HG03025 (cell line): Measurements from ENCODE around the gene CFAP157.

ENCODE experiments used
- ATAC-seq: cut with Tn5 transposase; IDR thresholded peaks from one replicate; pipeline ENCODE4 v1.9.1; 2021; ENCODE audit warnings: mild to moderate bottlenecking, moderate library complexity; ENCODE audit not compliant: unreplicated experiment, low FRiP score

Gene CFAP157

DNA sequence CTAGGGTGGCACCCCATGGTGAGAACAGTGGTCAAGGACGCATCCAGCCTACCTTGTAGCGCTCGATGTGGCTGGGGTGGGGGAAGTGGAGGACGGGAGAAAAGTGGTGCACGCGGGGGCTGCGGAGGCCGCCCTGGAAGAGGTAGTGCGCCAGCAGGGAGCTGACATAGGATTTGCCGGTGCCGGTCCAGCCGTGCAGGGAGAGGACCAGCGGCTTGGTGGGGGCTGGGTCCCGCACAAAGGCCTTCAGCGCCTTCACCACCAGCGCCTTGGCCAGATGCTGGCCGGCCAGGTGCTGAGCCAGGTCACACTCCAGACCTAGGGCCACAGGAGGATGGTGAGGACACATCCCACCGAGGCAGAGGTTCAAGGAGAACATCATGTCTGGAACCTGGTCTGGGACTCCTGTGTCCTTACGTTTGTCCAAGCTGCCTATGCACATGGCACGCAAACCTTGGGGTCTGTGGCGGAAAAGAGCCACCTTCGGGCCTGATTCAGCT is 27.5 kb downstream of the CFAP157 start:
- no peak for ATAC-seq

GRCh38 chr9:127734747-127735529 is 28.1 kb downstream of the CFAP157 start, which contains the start of gene TOR2A:
TSS of gene TOR2A (minus strand) at chr9:127735294. CDS start at chr9:127735270, 24 bp downstream.
- ATAC-seq, result peak; percentile 64

GRCh38 chr9:127735530-127736185 is 28.9 kb downstream of the CFAP157 start:
- ATAC-seq, result no peak

- ATAC-seq, result no peak
Measured at GRCh38 chr9:127738666-127739065, 31.9 kb downstream of the CFAP157 start.

- no peak for ATAC-seq
Measured at GRCh38 chr9:127739614-127740330, 33.0 kb downstream of the CFAP157 start.

GRCh38 chr9:127741831-127742434 is 35.1 kb downstream of the CFAP157 start:
- ATAC-seq, result no peak

- no peak for ATAC-seq
Measured at GRCh38 chr9:127742435-127743088, 35.8 kb downstream of the CFAP157 start.

DNA sequence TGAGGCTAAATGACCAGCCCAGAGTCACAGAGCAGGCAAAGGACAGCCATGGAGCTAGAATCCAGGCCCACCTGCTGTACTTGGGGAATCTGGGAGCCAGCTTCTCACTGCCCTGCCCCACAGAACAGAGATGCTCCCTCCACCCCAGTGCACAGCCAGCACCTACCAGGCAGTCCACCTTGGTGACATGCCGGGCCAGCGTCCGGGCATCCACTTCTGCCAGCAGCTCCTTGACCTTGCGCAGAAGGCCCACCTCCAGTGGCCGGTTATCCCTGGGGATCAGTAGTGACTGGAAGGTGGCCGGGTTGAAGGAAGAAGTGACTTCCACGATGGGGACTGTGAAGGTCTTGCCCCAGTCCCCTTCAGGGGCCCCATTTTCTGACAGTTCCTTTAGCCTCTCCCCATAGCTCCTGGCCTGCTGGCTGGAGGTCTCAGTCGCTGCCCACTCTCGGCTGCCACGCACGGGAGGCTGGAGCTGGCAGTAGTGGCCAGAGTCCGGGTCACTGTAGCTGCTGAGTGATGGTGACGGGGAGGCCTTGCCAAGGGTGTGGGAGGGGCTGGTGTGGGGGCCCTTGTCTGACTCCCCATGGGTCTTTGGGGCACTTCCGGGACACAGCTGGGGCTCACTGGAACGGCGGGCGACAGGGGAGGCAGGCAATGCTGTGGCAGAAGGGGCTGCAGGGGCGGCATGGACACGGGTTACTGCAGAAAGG is 37.8 kb downstream of the CFAP157 start:
- ATAC-seq, result no peak

GRCh38 chr9:127746959-127747569 is 40.3 kb downstream of the CFAP157 start:
- ATAC-seq, result no peak

- ATAC-seq, result no peak
Measured at GRCh38 chr9:127749090-127749787, 42.5 kb downstream of the CFAP157 start.

GRCh38 chr9:127751269-127752054 is 44.7 kb downstream of the CFAP157 start:
- ATAC-seq, result no peak

DNA sequence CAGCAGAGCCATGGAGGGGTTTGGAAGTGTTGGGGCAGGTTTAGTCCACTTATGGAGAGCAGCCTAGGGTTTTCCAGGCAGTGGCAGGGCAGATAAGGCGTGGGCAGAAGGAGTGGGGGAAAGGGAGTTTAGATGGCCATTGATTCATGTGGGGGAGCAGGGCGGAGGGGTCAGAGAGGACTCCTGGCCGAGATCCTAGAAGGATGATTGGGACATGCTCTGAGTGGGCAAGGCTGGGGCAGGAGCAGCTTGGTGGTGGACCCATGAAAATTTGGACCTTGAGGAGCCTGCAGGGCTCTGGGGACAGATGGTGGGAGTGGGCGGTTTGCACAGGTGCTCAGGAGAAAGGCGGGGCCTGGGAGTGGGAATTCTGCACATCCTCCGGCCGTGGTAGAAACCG is 46.4 kb downstream of the CFAP157 start:
- no peak for ATAC-seq

GRCh38 chr9:127753622-127754021 is 46.8 kb downstream of the CFAP157 start:
- no peak for ATAC-seq

GRCh38 chr9:127754099-127755060 is 47.6 kb downstream of the CFAP157 start:
- no peak for ATAC-seq

DNA sequence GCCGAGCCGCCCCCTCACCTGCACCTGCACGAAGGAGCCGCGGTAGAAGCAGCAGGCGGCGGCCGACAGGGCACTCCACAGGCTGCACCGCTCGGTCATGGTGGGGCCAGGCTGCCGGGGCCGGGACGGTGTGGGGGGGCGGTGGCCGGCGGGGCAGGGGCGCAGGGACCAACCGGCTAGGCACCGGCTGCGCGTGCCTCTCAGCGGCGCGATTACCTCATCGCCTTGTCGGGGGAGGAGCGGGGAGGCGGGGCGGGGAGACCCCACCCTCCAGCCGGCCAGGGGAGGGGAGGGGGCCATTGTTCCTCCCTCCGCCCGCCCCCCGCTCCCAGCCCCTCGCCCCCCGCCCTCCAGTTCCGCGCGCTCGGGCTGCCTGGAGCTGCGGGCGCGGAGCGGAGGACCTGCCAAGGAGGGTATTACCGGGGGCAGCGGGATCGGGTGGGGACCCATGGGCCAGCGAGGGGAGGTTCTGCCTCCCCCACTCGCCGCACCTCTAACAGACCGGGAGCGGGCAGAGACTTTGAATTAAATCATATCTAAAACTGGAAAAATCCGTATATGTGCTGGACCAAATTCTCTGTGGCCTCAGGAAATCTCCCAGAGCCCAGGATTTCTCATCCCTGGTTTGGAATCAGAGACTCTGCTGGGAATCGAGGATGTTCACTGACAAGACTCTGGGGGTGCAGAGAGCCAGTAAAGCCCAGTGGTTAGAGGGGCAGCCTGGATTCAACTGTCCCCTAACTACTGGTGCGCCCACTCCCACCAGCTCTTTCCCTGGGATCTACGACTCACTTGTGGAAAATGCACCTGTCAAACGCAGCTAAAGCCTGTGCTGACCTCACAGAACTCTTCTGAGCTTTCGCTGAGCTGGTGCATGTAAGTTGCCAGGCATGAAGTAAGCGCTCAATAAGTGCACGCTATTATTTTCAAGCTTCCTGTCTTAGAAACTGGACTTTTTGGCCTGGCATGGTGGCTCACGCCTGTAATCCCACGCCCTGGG is 48.6 kb downstream of the CFAP157 start:
- no peak for ATAC-seq
